22Rv1 (cell line): ENCODE measurements around the gene SCUBE1.

Experiments used
- ZFX ChIP-seq: fragments of 450-650 bp; IDR thresholded peaks from 2 replicates; pipeline ENCODE4 v1.6.1; 2017; ENCODE audit warnings: antibody characterized with exemption, borderline replicate concordance
- TF ChIP-seq, protein P1 (sequence below): fragments of 450-650 bp; IDR thresholded peaks from 2 replicates; pipeline ENCODE4 v1.5.1; 2017; ENCODE audit warnings: mild to moderate bottlenecking

DNA sequence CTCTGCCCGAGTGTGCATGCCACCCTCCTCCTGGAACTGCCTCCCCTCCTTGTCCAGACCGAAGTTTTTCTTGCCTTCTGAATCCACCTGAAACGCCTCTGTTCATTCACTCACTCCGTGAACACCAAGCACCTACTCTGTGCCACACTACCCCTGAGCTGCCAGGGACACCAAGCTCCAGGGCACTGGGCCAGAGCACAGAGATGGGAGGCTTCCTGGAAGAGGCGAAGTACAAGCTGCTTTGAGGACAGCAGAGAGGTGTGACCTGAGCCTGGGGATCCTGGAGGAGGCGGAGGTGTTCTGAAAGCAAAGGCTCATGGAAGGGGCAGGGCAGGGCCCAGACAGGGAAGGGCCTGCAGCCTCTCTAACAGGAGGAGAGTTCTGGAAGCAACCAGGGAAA, 47.5 kb downstream of the SCUBE1 start:
- TF ChIP-seq, protein P1, sequence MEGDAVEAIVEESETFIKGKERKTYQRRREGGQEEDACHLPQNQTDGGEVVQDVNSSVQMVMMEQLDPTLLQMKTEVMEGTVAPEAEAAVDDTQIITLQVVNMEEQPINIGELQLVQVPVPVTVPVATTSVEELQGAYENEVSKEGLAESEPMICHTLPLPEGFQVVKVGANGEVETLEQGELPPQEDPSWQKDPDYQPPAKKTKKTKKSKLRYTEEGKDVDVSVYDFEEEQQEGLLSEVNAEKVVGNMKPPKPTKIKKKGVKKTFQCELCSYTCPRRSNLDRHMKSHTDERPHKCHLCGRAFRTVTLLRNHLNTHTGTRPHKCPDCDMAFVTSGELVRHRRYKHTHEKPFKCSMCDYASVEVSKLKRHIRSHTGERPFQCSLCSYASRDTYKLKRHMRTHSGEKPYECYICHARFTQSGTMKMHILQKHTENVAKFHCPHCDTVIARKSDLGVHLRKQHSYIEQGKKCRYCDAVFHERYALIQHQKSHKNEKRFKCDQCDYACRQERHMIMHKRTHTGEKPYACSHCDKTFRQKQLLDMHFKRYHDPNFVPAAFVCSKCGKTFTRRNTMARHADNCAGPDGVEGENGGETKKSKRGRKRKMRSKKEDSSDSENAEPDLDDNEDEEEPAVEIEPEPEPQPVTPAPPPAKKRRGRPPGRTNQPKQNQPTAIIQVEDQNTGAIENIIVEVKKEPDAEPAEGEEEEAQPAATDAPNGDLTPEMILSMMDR, result no peak
- no peak for TF ChIP-seq ZFX
